HepG2 (cell line): ENCODE data around the gene ATP5F1C. TPM values are rescaled to one million over a fixed set of nuclear protein-coding genes. Genes with fewer than 3 reads are reported as not detected.

ENCODE experiments used
- ASH2L ChIP-seq: fragments of 300-600, 200-600 bp; sonication (generic); IDR thresholded peaks from 2 replicates; pipeline ENCODE4 v1.7.0; 2017; ENCODE audit warnings: low read depth, mild to moderate bottlenecking, moderate library complexity, mixed read lengths, low read length; ENCODE audit not compliant: insufficient read length
- BRD4 ChIP-seq: sonication (generic); formaldehyde crosslinking; IDR thresholded peaks from 2 replicates; pipeline ENCODE4 v1.4.0; 2020; ENCODE audit warnings: missing genetic modification reagents
- CREB1 ChIP-seq, 2 experiments: fragments of 450-650 bp in 1 of 2; IDR thresholded peaks; 2 replicates each; pipeline ENCODE4 v1.6.1; 2016 to 2017; ENCODE audit warnings: control low read depth in 1 of 2, mild to moderate bottlenecking in 1 of 2, missing compliant biosample characterization in 1 of 2, missing genetic modification characterization in 1 of 2
- GABPA ChIP-seq, 2 experiments: IDR thresholded peaks; 2 replicates each; pipeline ENCODE4 v1.6.1; 2011 to 2016; ENCODE audit warnings: low read depth in 2 of 2, low read length in 1 of 2, missing biosample characterization in 1 of 2, missing genetic modification characterization in 1 of 2
- GATAD1 ChIP-seq: IDR thresholded peaks from 2 replicates; pipeline ENCODE4 v1.6.1; 2016; ENCODE audit warnings: missing genetic modification reagents, missing compliant biosample characterization
- KLF12 ChIP-seq: sonication (generic); formaldehyde crosslinking; IDR thresholded peaks from 2 replicates; pipeline ENCODE4 v1.4.0; 2020; ENCODE audit warnings: missing genetic modification reagents, borderline replicate concordance
- NR2F1 ChIP-seq, 2 experiments: fragments of 450-650 bp in 1 of 2; formaldehyde crosslinking in 1 of 2; IDR thresholded peaks; 2 replicates each; pipeline versions ENCODE4 v1.5.0 to v1.6.1; 2016 to 2020; ENCODE audit warnings: mild to moderate bottlenecking in 1 of 2, missing compliant biosample characterization in 1 of 2, missing genetic modification reagents in 1 of 2, moderate library complexity in 1 of 2
- TARDBP ChIP-seq: sonication (generic); formaldehyde crosslinking; IDR thresholded peaks from 2 replicates; pipeline ENCODE4 v1.8.0; 2022; ENCODE audit warnings: mild to moderate bottlenecking, missing genetic modification reagents
- ZBTB3 ChIP-seq: sonication (generic); formaldehyde crosslinking; IDR thresholded peaks from 2 replicates; pipeline ENCODE4 v1.4.0; 2020; ENCODE audit warnings: low read depth, mild to moderate bottlenecking, moderate library complexity, missing genetic modification reagents, borderline replicate concordance
- ZFP37 ChIP-seq: sonication (generic); formaldehyde crosslinking; IDR thresholded peaks from 2 replicates; pipeline ENCODE4 v1.4.0; 2020; ENCODE audit warnings: missing genetic modification reagents, borderline replicate concordance
- ZFX ChIP-seq: sonication (generic); formaldehyde crosslinking; IDR thresholded peaks from 2 replicates; pipeline ENCODE4 v1.4.0; 2020; ENCODE audit warnings: mild to moderate bottlenecking, low read depth, missing genetic modification reagents, moderate library complexity
- ZNF121 ChIP-seq: sonication (generic); formaldehyde crosslinking; IDR thresholded peaks from 2 replicates; pipeline ENCODE4 v1.5.0; 2020; ENCODE audit warnings: mild to moderate bottlenecking, missing genetic modification reagents
- ZNF333 ChIP-seq: sonication (generic); formaldehyde crosslinking; IDR thresholded peaks from 2 replicates; pipeline ENCODE4 v1.4.0; 2020; ENCODE audit warnings: mild to moderate bottlenecking, missing genetic modification reagents, borderline replicate concordance
- ZNF335 ChIP-seq: sonication (generic); formaldehyde crosslinking; IDR thresholded peaks from 2 replicates; pipeline ENCODE4 v1.4.0; 2020; ENCODE audit warnings: missing genetic modification reagents
- ZNF546 ChIP-seq: sonication (generic); formaldehyde crosslinking; conservative IDR thresholded peaks from 2 replicates; pipeline ENCODE4 v1.8.1; 2023; ENCODE audit warnings: mild to moderate bottlenecking, missing genetic modification reagents
- ZNF792 ChIP-seq: IDR thresholded peaks from 2 replicates; pipeline ENCODE4 v1.6.1; 2016
- ZNF879 ChIP-seq: sonication (generic); formaldehyde crosslinking; IDR thresholded peaks from 2 replicates; pipeline ENCODE4 v1.8.1; 2023; ENCODE audit warnings: missing genetic modification reagents
- polyA plus RNA-seq, 8 experiments: library from polyadenylated mRNA; depleted of rRNA in 3 of 8; stranded (reverse) in 7 of 8; unstranded in 1 of 8; fragments of >200 nt; fragmentation: Illumina TruSeq in 4 of 8; extraction: Trizol in 4 of 8; gene quantifications; 2 replicates each; pipeline versions ENCODE4 v1.2.1 to v1.2.3, GENCODE V29; 2011 to 2016; ENCODE audit warnings: low read depth in 4 of 8, missing spikeins in 1 of 8, mixed read lengths in 1 of 8; ENCODE audit not compliant: insufficient read depth in 1 of 8
- total RNA-seq, 5 experiments: library from RNA; depleted of rRNA; stranded (reverse); fragments of >200 nt; fragmentation: Illumina TruSeq; extraction: Trizol; gene quantifications; 2 replicates each; pipeline ENCODE4 v1.2.3, GENCODE V29; 2016; ENCODE audit warnings: low read depth in 1 of 5
- TF ChIP-seq, protein P1 (sequence below): sonication (generic); formaldehyde crosslinking; IDR thresholded peaks from 2 replicates; pipeline ENCODE4 v1.4.0; 2020; ENCODE audit warnings: missing genetic modification reagents, borderline replicate concordance
- TF ChIP-seq, protein P2 (sequence below): sonication (generic); formaldehyde crosslinking; IDR thresholded peaks from 2 replicates; pipeline ENCODE4 v1.8.1; 2023; ENCODE audit warnings: mild to moderate bottlenecking, missing genetic modification reagents, borderline replicate concordance
- TF ChIP-seq, protein P3 (sequence below): sonication (generic); formaldehyde crosslinking; IDR thresholded peaks from 2 replicates; pipeline ENCODE4 v1.4.0; 2020; ENCODE audit warnings: mild to moderate bottlenecking, missing genetic modification reagents
- TF ChIP-seq, protein P4 (sequence below): sonication (generic); formaldehyde crosslinking; IDR thresholded peaks from 2 replicates; pipeline ENCODE4 v1.5.1; 2020; ENCODE audit warnings: missing genetic modification reagents, mild to moderate bottlenecking, borderline replicate concordance
- TF ChIP-seq, protein P5 (sequence below): sonication (generic); formaldehyde crosslinking; IDR thresholded peaks from 2 replicates; pipeline ENCODE4 v1.4.0; 2020; ENCODE audit warnings: missing genetic modification reagents

The ATP5F1C gene
- total and polyA plus RNA-seq, 2 of the 13 experiments (the other 11 are each of a cell fraction or from before 2014, with no cell fraction given), result 407 to 416 TPM

DNA sequence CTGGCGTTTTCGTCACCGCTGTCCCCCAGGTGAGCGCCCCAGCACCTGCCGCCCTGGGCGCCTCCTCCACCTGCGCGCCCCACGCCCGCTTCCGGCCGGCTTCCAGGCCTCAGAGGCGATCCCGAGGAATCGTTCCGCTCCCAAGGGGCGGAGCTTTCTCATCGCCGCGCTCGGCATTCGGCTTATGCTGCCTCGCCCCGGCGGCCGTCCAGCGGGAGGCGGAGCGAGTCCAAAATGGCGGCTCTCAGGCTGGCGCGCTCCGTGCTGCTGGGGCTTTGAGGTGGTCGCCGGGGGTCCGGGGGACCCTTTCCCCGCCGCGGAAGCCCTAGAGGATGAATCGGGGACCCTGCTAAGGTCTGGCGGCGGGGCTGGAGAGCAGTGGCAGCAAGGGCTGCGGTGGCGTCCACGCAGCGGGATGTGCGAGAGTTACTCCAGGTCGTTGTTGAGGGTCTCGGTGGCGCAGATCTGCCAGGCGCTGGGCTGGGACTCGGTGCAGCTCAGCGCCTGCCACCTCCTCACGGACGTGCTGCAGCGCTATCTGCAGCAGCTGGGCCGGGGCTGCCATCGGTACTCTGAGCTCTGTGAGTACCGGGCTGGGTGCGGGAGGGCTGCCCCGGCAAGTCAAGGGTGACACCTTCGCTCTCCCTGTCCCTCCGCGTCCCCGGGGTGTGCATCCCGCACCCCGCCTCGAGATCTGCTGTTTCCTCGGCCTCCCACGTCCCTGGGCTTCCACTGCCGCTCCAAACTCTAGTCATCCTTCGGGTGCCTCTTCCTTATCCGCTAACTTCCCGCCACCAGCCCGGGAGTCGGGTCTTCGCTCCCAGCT, 30.5 kb downstream of the ATP5F1C start, which contains the start of gene TAF3 (continued):
- TF ChIP-seq ZBTB3 (CRISPR knock-in tag) (peak; percentile 29; the same call in 1 of the 2 replicates), ZFX (peak; percentile 62; the same call in 1 of the 2 replicates), ZNF121 (CRISPR knock-in tag) (0 out of 2 replicates have a peak, but pooled peaks have one; percentile 25), ZFP37 (CRISPR knock-in tag) (0 out of 2 replicates have a peak, but pooled peaks have one; percentile 43), BRD4 (CRISPR knock-in tag) (0 out of 2 replicates have a peak, but pooled peaks have one; percentile 46), ZNF335 (peak; percentile 84; the same call in 1 of the 2 replicates), KLF12 (CRISPR knock-in tag) (peak; percentile 86; the same call in 1 of the 2 replicates), GATAD1 (CRISPR knock-in tag) (peak; percentile 96), TARDBP (CRISPR knock-in tag) (peak; percentile 91), ASH2L (peak; percentile 87), ZNF879 (no peak; the same call in 1 of the 2 replicates), ZNF333 (no peak), CREB1 (IDR thresholded peaks at IDR 0.05) (0 out of 2 replicates have a peak, but pooled peaks have one; percentile 2), CREB1 (CRISPR knock-in tag; IDR thresholded peaks at IDR 0.05) (no peak), GABPA (IDR thresholded peaks at IDR 0.05; ENCODE audit: low read depth, low read length) (peak; percentile 73), GABPA (CRISPR knock-in tag; IDR thresholded peaks at IDR 0.05; ENCODE audit: low read depth) (peak; percentile 90), NR2F1 (CRISPR knock-in tag; IDR thresholded peaks at IDR 0.05) (no peak), ZNF546 (CRISPR knock-in tag) (peak; percentile 80; the same call in 1 of the 2 replicates), ZNF792 (CRISPR knock-in tag) (peak; percentile 91)
- TF ChIP-seq, protein P1, sequence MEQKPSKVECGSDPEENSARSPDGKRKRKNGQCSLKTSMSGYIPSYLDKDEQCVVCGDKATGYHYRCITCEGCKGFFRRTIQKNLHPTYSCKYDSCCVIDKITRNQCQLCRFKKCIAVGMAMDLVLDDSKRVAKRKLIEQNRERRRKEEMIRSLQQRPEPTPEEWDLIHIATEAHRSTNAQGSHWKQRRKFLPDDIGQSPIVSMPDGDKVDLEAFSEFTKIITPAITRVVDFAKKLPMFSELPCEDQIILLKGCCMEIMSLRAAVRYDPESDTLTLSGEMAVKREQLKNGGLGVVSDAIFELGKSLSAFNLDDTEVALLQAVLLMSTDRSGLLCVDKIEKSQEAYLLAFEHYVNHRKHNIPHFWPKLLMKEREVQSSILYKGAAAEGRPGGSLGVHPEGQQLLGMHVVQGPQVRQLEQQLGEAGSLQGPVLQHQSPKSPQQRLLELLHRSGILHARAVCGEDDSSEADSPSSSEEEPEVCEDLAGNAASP (CRISPR knock-in tag), result peak; percentile 89
- TF ChIP-seq, protein P2, sequence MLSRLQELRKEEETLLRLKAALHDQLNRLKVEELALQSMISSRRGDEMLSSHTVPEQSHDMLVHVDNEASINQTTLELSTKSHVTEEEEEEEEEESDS, result no peak; the same call in 1 of the 2 replicates
- TF ChIP-seq, protein P3, sequence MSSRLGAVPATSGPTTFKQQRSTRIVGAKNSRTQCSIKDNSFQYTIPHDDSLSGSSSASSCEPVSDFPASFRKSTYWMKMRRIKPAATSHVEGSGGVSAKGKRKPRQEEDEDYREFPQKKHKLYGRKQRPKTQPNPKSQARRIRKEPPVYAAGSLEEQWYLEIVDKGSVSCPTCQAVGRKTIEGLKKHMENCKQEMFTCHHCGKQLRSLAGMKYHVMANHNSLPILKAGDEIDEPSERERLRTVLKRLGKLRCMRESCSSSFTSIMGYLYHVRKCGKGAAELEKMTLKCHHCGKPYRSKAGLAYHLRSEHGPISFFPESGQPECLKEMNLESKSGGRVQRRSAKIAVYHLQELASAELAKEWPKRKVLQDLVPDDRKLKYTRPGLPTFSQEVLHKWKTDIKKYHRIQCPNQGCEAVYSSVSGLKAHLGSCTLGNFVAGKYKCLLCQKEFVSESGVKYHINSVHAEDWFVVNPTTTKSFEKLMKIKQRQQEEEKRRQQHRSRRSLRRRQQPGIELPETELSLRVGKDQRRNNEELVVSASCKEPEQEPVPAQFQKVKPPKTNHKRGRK (CRISPR knock-in tag), result no peak
- TF ChIP-seq, protein P4, sequence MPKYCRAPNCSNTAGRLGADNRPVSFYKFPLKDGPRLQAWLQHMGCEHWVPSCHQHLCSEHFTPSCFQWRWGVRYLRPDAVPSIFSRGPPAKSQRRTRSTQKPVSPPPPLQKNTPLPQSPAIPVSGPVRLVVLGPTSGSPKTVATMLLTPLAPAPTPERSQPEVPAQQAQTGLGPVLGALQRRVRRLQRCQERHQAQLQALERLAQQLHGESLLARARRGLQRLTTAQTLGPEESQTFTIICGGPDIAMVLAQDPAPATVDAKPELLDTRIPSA (CRISPR knock-in tag), result peak; percentile 94; the same call in 1 of the 2 replicates
- TF ChIP-seq, protein P5, sequence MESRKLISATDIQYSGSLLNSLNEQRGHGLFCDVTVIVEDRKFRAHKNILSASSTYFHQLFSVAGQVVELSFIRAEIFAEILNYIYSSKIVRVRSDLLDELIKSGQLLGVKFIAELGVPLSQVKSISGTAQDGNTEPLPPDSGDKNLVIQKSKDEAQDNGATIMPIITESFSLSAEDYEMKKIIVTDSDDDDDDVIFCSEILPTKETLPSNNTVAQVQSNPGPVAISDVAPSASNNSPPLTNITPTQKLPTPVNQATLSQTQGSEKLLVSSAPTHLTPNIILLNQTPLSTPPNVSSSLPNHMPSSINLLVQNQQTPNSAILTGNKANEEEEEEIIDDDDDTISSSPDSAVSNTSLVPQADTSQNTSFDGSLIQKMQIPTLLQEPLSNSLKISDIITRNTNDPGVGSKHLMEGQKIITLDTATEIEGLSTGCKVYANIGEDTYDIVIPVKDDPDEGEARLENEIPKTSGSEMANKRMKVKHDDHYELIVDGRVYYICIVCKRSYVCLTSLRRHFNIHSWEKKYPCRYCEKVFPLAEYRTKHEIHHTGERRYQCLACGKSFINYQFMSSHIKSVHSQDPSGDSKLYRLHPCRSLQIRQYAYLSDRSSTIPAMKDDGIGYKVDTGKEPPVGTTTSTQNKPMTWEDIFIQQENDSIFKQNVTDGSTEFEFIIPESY (CRISPR knock-in tag), result no peak; the same call in 1 of the 2 replicates
